ENCODE data around the gene GRB7.

GRCh38 chr17:39753514-39754160 lies 15.9 kb downstream of the GRB7 start:
- TF ChIP-seq POLR2AphosphoS5 (IDR thresholded peaks at IDR 0.05) (no peak), POLR2A (IDR thresholded peaks at IDR 0.05) (no peak)
